ENCODE measurements around the gene THSD7A. TPM values are rescaled to one million over a fixed set of nuclear protein-coding genes. Genes with fewer than 3 reads are reported as not detected.

Gene THSD7A
- polyA plus RNA-seq, 1 donor (not counting 4 experiments of a cell fraction or from before 2014, with no cell fraction given) = not detected

- Histone ChIP-seq H2AFZ (ENCODE audit: control insufficient read depth, low read length) (no peak overlapping the region), H3K36me3 (ENCODE audit: control insufficient read depth in 2 of 2, extremely low read depth in 1 of 2, insufficient read depth in 2 of 2, low read length in 2 of 2) (no peaks in the 10 kb centered on the region), H3K4me1 (ENCODE audit: control insufficient read depth, extremely low read depth, insufficient read depth, low read length) (no peaks in the 10 kb centered on the region), H4K20me1 (ENCODE audit: control insufficient read depth, extremely low read depth, insufficient read depth, low read length) (no peaks in the 10 kb centered on the region), H3K4me2 (ENCODE audit: control insufficient read depth, extremely low read depth, insufficient read depth, low read depth, low read length) (no peak overlapping the region), H3K9me1 (ENCODE audit: control insufficient read depth, extremely low read depth, insufficient read depth, low read length) (no peaks in the 10 kb centered on the region), H3K4me3 (ENCODE audit: control insufficient read depth in 2 of 3, extremely low read depth in 1 of 3, insufficient read depth in 2 of 3, low read depth in 1 of 3, low read length in 3 of 3) (no peak overlapping the region), H3K79me2 (ENCODE audit: control insufficient read depth, insufficient read depth, low read length) (no peaks in the 10 kb centered on the region), H3K27me3 (ENCODE audit: control insufficient read depth, extremely low read depth, insufficient read depth, low read length) (no peaks in the 10 kb centered on the region), H3K27ac (ENCODE audit: control insufficient read depth, insufficient read depth, low read length) (no peak overlapping the region), H3K9me3 (ENCODE audit: control insufficient read depth, low read depth, low read length) (no peaks in the 10 kb centered on the region), H3K9ac (ENCODE audit: control insufficient read depth, extremely low read depth, insufficient read depth, low read length) (no peak overlapping the region)
- TF ChIP-seq CTCF (optimal IDR thresholded peaks at IDR 0.05 in 1 of 3, IDR thresholded peaks at IDR 0.05 in 1 of 3, conservative IDR thresholded peaks at IDR 0.05 in 1 of 3; ENCODE audit: extremely low read depth in 1 of 3, insufficient read depth in 2 of 3, low read length in 3 of 3) (no peak), EZH2 (IDR thresholded peaks at IDR 0.05; ENCODE audit: low read length) (no peak)
- FAIRE-seq = no peak
- DNase-seq (ENCODE audit: low read depth, low spot score) = no peak
- dilution Hi-C loops (cut with MboI; ENCODE audit: extremely low pct_ligation_motif_present, low sequenced_read_pairs) = no loop called here
These were observed 298.7 kb downstream of the THSD7A start for GRCh38 chr7:11533229-11533820.

GRCh38 chr7:11529382-11529781 is 302.6 kb downstream of the THSD7A start:
- dilution Hi-C loops (cut with MboI; ENCODE audit: extremely low pct_ligation_motif_present, low sequenced_read_pairs) = no loop called here
- Histone ChIP-seq H3K4me2 (ENCODE audit: control insufficient read depth, extremely low read depth, insufficient read depth, low read depth, low read length) (no peak overlapping the region), H3K27me3 (ENCODE audit: control insufficient read depth, extremely low read depth, insufficient read depth, low read length) (no peaks in the 10 kb centered on the region), H3K9ac (ENCODE audit: control insufficient read depth, extremely low read depth, insufficient read depth, low read length) (no peak overlapping the region), H2AFZ (ENCODE audit: control insufficient read depth, low read length) (no peak overlapping the region), H3K27ac (ENCODE audit: control insufficient read depth, insufficient read depth, low read length) (no peak overlapping the region), H3K4me1 (ENCODE audit: control insufficient read depth, extremely low read depth, insufficient read depth, low read length) (no peaks in the 10 kb centered on the region), H4K20me1 (ENCODE audit: control insufficient read depth, extremely low read depth, insufficient read depth, low read length) (no peaks in the 10 kb centered on the region), H3K9me1 (ENCODE audit: control insufficient read depth, extremely low read depth, insufficient read depth, low read length) (no peaks in the 10 kb centered on the region), H3K4me3 (ENCODE audit: control insufficient read depth in 2 of 3, extremely low read depth in 1 of 3, insufficient read depth in 2 of 3, low read depth in 1 of 3, low read length in 3 of 3) (no peak overlapping the region), H3K79me2 (ENCODE audit: control insufficient read depth, insufficient read depth, low read length) (no peaks in the 10 kb centered on the region), H3K9me3 (ENCODE audit: control insufficient read depth, low read depth, low read length) (no peaks in the 10 kb centered on the region), H3K36me3 (ENCODE audit: control insufficient read depth in 2 of 2, extremely low read depth in 1 of 2, insufficient read depth in 2 of 2, low read length in 2 of 2) (no peaks in the 10 kb centered on the region)
- FAIRE-seq (no peak), DNase-seq (ENCODE audit: low read depth, low spot score) (no peak)
- no peak for TF ChIP-seq CTCF (optimal IDR thresholded peaks at IDR 0.05 in 1 of 3, IDR thresholded peaks at IDR 0.05 in 1 of 3, conservative IDR thresholded peaks at IDR 0.05 in 1 of 3; ENCODE audit: extremely low read depth in 1 of 3, insufficient read depth in 2 of 3, low read length in 3 of 3)

Measured in keratinocyte (primary cell).